ENCODE data around the gene ABL2. TPM values are rescaled to one million over a fixed set of nuclear protein-coding genes. Genes with fewer than 3 reads are reported as not detected.
"Not testable (repeated sequence)": the region's sequence is repeated elsewhere in the genome, so short reads cannot be mapped to it uniquely, and the experiment has no call there.

Gene ABL2
- total RNA-seq, 2 donors from 2014 or later, result 20.2 to 28.0 TPM

GRCh38 chr1:179141592-179142251 is 87.8 kb downstream of the ABL2 start:
- Histone ChIP-seq H3K9ac (ENCODE audit: extremely low read depth, low read length, poor library complexity, severe bottlenecking) (no peak overlapping the region), H3K36me3 (ENCODE audit: control insufficient read depth, insufficient read depth, low read length) (peaks cover 8% of the 10 kb centered on the region), H3K4me1 (ENCODE audit: control insufficient read depth, insufficient read depth, low read length) (peaks cover 3% of the 10 kb centered on the region), H3K27me3 (ENCODE audit: control insufficient read depth, insufficient read depth, low read length, poor library complexity, severe bottlenecking) (no peaks in the 10 kb centered on the region), H3K27ac (ENCODE audit: low read depth, low read length) (peak overlapping the region; percentile 88), H3K4me3 (ENCODE audit: low read length) (no peak overlapping the region), H3K9me3 (ENCODE audit: control insufficient read depth, low read length) (peaks cover 16% of the 10 kb centered on the region)
- WGBS, 2 experiments (ENCODE audit: insufficient coverage in 1 of 2, insufficient read length in 1 of 2), result 76 to 83% methylated on average over 1 to 4 of the region's 4 CpGs
- Mint-ChIP-seq H3K27ac (no peak overlapping the region), H3K9me3 (peaks cover 30% of the 10 kb centered on the region), H3K27me3 (ENCODE audit: insufficient read depth) (no peaks in the 10 kb centered on the region), H3K36me3 (ENCODE audit: low read depth) (peaks cover 26% of the 10 kb centered on the region), H3K4me1 (peaks cover 8% of the 10 kb centered on the region), H3K4me3 (no peak overlapping the region)
- no peak for TF ChIP-seq CTCF (conservative IDR thresholded peaks at IDR 0.05)
- no peak for DNase-seq

GRCh38 chr1:179138755-179139154 is 90.7 kb downstream of the ABL2 start:
- not testable (repeated sequence) for H3K9ac ChIP-seq (ENCODE audit: extremely low read depth, low read length, poor library complexity, severe bottlenecking)

GRCh38 chr1:179137617-179138255 is 91.7 kb downstream of the ABL2 start:
- no peak overlapping the region for H3K9ac ChIP-seq (ENCODE audit: extremely low read depth, low read length, poor library complexity, severe bottlenecking)
- no peak for TF ChIP-seq CTCF (conservative IDR thresholded peaks at IDR 0.05)
- 95 to 100% methylated on average over 5 of the region's 5 CpGs for WGBS, 2 experiments (ENCODE audit: insufficient coverage in 1 of 2, insufficient read length in 1 of 2)

More at GRCh38 chr1:179138755-179139154, 90.7 kb downstream of the ABL2 start:
- H3K4me3 Mint-ChIP-seq; H3K36me3 ChIP-seq (ENCODE audit: control insufficient read depth, insufficient read depth, low read length); DNase-seq; H3K27ac ChIP-seq (ENCODE audit: low read depth, low read length); H3K4me1 Mint-ChIP-seq; H3K27ac Mint-ChIP-seq; H3K4me3 ChIP-seq (ENCODE audit: low read length); H3K4me1 ChIP-seq (ENCODE audit: control insufficient read depth, insufficient read depth, low read length); H3K27me3 Mint-ChIP-seq (ENCODE audit: insufficient read depth); H3K27me3 ChIP-seq (ENCODE audit: control insufficient read depth, insufficient read depth, low read length, poor library complexity, severe bottlenecking): not testable (repeated sequence)
- peaks cover 30% of the 10 kb centered on the region for H3K36me3 Mint-ChIP-seq (ENCODE audit: low read depth)
- peaks cover 16% of the 10 kb centered on the region for H3K9me3 ChIP-seq (ENCODE audit: control insufficient read depth, low read length)
- H3K9me3 Mint-ChIP-seq, result peaks cover 46% of the 10 kb centered on the region
- 93 to 97% methylated on average over 8 to 21 of the region's 21 CpGs for WGBS, 2 experiments (ENCODE audit: insufficient coverage in 1 of 2, insufficient read length in 1 of 2)

GRCh38 chr1:179135707-179136106 is 93.8 kb downstream of the ABL2 start:
- H3K4me1 ChIP-seq (ENCODE audit: control insufficient read depth, insufficient read depth, low read length); H3K27me3 Mint-ChIP-seq (ENCODE audit: insufficient read depth); H3K27ac Mint-ChIP-seq; H3K36me3 ChIP-seq (ENCODE audit: control insufficient read depth, insufficient read depth, low read length); H3K27ac ChIP-seq (ENCODE audit: low read depth, low read length); DNase-seq; H3K4me3 ChIP-seq (ENCODE audit: low read length); H3K4me3 Mint-ChIP-seq; H3K9ac ChIP-seq (ENCODE audit: extremely low read depth, low read length, poor library complexity, severe bottlenecking); H3K4me1 Mint-ChIP-seq; H3K27me3 ChIP-seq (ENCODE audit: control insufficient read depth, insufficient read depth, low read length, poor library complexity, severe bottlenecking): not testable (repeated sequence)
- Mint-ChIP-seq H3K36me3 (ENCODE audit: low read depth) (peaks cover 36% of the 10 kb centered on the region), H3K9me3 (peaks cover 45% of the 10 kb centered on the region)
- peaks cover 15% of the 10 kb centered on the region for H3K9me3 ChIP-seq (ENCODE audit: control insufficient read depth, low read length)
- 97% methylated on average over 22 of the region's 28 CpGs; no CpG with 5 or more reads in 1 of the 2 experiments for WGBS, 2 experiments (ENCODE audit: insufficient coverage in 1 of 2, insufficient read length in 1 of 2)

More at GRCh38 chr1:179137617-179138255, 91.7 kb downstream of the ABL2 start:
- Histone ChIP-seq H3K27me3 (ENCODE audit: control insufficient read depth, insufficient read depth, low read length, poor library complexity, severe bottlenecking) (no peaks in the 10 kb centered on the region), H3K4me1 (ENCODE audit: control insufficient read depth, insufficient read depth, low read length) (no peaks in the 10 kb centered on the region), H3K36me3 (ENCODE audit: control insufficient read depth, insufficient read depth, low read length) (peaks cover 8% of the 10 kb centered on the region), H3K9me3 (ENCODE audit: control insufficient read depth, low read length) (peaks cover 16% of the 10 kb centered on the region), H3K27ac (ENCODE audit: low read depth, low read length) (no peak overlapping the region), H3K4me3 (ENCODE audit: low read length) (no peak overlapping the region)
- Mint-ChIP-seq H3K4me1 (peaks cover 2% of the 10 kb centered on the region), H3K4me3 (no peak overlapping the region), H3K27me3 (ENCODE audit: insufficient read depth) (no peaks in the 10 kb centered on the region), H3K9me3 (peaks cover 46% of the 10 kb centered on the region), H3K36me3 (ENCODE audit: low read depth) (peaks cover 35% of the 10 kb centered on the region), H3K27ac (no peak overlapping the region)
- DNase-seq, result no peak

GRCh38 chr1:179135168-179135567 is 94.3 kb downstream of the ABL2 start:
- H3K4me3 Mint-ChIP-seq; H3K9me3 ChIP-seq (ENCODE audit: control insufficient read depth, low read length); H3K9ac ChIP-seq (ENCODE audit: extremely low read depth, low read length, poor library complexity, severe bottlenecking); H3K27ac ChIP-seq (ENCODE audit: low read depth, low read length); H3K27ac Mint-ChIP-seq; H3K36me3 ChIP-seq (ENCODE audit: control insufficient read depth, insufficient read depth, low read length); H3K4me1 ChIP-seq (ENCODE audit: control insufficient read depth, insufficient read depth, low read length); H3K4me3 ChIP-seq (ENCODE audit: low read length); DNase-seq; H3K27me3 ChIP-seq (ENCODE audit: control insufficient read depth, insufficient read depth, low read length, poor library complexity, severe bottlenecking); H3K27me3 Mint-ChIP-seq (ENCODE audit: insufficient read depth); H3K4me1 Mint-ChIP-seq: not testable (repeated sequence)
- WGBS, 2 experiments (ENCODE audit: insufficient coverage in 1 of 2, insufficient read length in 1 of 2), result 97% methylated on average over 26 of the region's 27 CpGs; no CpG with 5 or more reads in 1 of the 2 experiments
- peaks cover 36% of the 10 kb centered on the region for H3K36me3 Mint-ChIP-seq (ENCODE audit: low read depth)
- H3K9me3 Mint-ChIP-seq, result peaks cover 40% of the 10 kb centered on the region

Measured in endodermal cell (in vitro differentiated cells).